NT2/D1 (cell line): ENCODE data around the gene ST6GALNAC2.

Experiments
- SUZ12 ChIP-seq: IDR thresholded peaks from 2 replicates; pipeline ENCODE4 v1.6.1; 2011; ENCODE audit not compliant: insufficient read length, insufficient read depth; ENCODE audit errors: extremely low read depth
- YY1 ChIP-seq: IDR thresholded peaks from 2 replicates; pipeline ENCODE4 v1.6.1; 2011; ENCODE audit not compliant: insufficient read length, insufficient read depth
- ZNF274 ChIP-seq: IDR thresholded peaks from 2 replicates; pipeline ENCODE4 v1.6.1; 2011; ENCODE audit warnings: mild to moderate bottlenecking, low read depth, low read length

DNA sequence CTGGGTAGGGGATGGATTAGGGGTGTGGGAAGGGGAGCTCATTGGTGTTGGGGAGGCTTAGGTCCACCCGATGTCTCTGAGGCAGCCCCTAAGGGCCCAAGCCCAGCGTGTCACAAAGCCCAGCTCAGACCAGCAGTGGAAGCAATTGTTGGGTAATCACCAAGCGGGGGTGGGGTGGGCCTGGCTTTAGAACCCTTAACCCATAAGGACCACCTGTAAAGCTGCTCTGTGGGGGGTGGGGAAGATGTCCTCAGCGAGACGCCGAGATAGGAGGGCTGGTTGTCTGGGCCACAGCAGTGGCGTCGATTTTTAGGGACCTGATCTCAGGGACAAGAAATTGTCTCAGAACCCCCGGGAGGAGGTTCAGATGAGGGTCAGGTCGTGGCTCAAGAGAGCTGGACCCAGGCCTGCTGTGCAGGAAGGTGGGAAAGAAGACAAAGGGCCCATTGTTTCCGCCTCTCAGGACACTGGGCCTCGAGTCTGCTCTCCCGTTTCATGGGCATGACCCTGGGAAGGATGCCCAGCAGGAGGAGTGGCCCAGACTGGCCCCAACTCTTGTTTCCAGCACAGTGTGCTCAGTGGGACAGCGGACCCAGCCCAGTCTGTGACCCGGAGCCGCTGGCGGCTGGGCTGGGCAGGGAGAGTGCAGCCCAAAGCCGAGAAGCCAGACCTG lies 15.9 kb downstream of the ST6GALNAC2 start:
- TF ChIP-seq SUZ12 (no peak), YY1 (no peak), ZNF274 (no peak)
